Subcutaneous adipose tissue (tissue), 4 donors: ENCODE data around the gene ADAM17. TPM values are rescaled to one million over a fixed set of nuclear protein-coding genes. Genes with fewer than 3 reads are reported as not detected.

Experiments used
- CTCF ChIP-seq: fragments of 450-650 bp; IDR thresholded peaks from one replicate; pipeline ENCODE4 v1.5.1; 2016; ENCODE audit warnings: low read depth, mild to moderate bottlenecking, control low read depth, antibody characterized with exemption, moderate library complexity
- total RNA-seq, 4 donors: library from RNA; depleted of rRNA; stranded (reverse); fragments of >200 nt; gene quantifications; one replicate each; pipeline ENCODE4 v1.1.0, GENCODE V29; 2016

ADAM17 gene
- total RNA-seq, 4 donors from 2014 or later: 20.7 to 58.0 (median 37.7) TPM

GRCh38 chr2:9443526-9443925 is 112.1 kb downstream of the ADAM17 start:
- no peak for TF ChIP-seq CTCF

- TF ChIP-seq CTCF: no peak
Measured at GRCh38 chr2:9441556-9441955, 114.1 kb downstream of the ADAM17 start.

- TF ChIP-seq CTCF: no peak
Measured at GRCh38 chr2:9440058-9440727, 115.4 kb downstream of the ADAM17 start.

- TF ChIP-seq CTCF: no peak
Measured at GRCh38 chr2:9439536-9439935, 116.1 kb downstream of the ADAM17 start.

Other genes starting within 250 kb of the ADAM17 start
- 100 to 1,000 TPM; 159 to 345 (median 224) TPM for gene ITGB1BP1, start 132.3 kb downstream of the ADAM17 start, total RNA-seq
- 10 to 100 TPM; 19.2 to 30.3 (median 21.2) TPM for gene CPSF3, start 132.2 kb downstream of the ADAM17 start, total RNA-seq
- gene IAH1, start 81.3 kb downstream of the ADAM17 start, total RNA-seq: 10 to 100 TPM; 54.6 to 91.0 (median 67.4) TPM
- 100 to 1,000 TPM; 113 to 220 (median 176) TPM for gene YWHAQ, start 75.2 kb upstream of the ADAM17 start, total RNA-seq